IMR-90 (cell line): ENCODE data around the gene FXN.

Experiments used
- CEBPB ChIP-seq: IDR thresholded peaks from 2 replicates; pipeline ENCODE4 v1.6.1; 2012; ENCODE audit warnings: low read depth, low read length, improper control_type of control experiment
- CHD1 ChIP-seq: IDR thresholded peaks from 2 replicates; pipeline ENCODE4 v1.6.1; 2012; ENCODE audit warnings: low read depth, low read length, improper control_type of control experiment
- POLR2A ChIP-seq: IDR thresholded peaks from 2 replicates; pipeline ENCODE4 v1.6.1; 2012; ENCODE audit warnings: mild to moderate bottlenecking, low read depth, low read length
- RAD21 ChIP-seq: IDR thresholded peaks from 2 replicates; pipeline ENCODE4 v1.6.1; 2012; ENCODE audit warnings: low read length, improper control_type of control experiment
- TF ChIP-seq, protein P1 (sequence below): conservative IDR thresholded peaks from 2 replicates; pipeline ENCODE4 v1.5.1; 2012; ENCODE audit warnings: mild to moderate bottlenecking, low read depth, low read length, improper control_type of control experiment

DNA sequence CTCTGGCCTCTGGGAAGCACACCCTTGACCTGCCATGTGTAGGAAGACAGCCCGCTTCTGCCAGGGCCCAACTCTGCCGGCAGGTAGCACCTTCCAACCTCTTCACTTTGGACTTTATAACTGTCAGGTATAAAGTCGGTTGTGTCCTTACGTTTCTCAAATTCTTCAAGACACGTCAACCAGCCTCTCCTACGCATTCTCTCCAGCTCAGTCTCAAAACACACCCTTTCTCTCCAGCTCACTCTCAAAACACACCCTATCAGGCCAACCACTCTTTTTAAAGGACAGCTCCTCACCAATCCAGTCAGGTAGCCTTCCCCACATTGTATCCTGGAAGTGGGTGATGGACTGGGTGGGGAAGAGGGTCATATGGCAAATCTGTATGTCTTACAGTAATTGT lies 13.5 kb downstream of the FXN start:
- TF ChIP-seq CEBPB (no peak), CHD1 (no peak), POLR2A (no peak), RAD21 (no peak)
- TF ChIP-seq, protein P1, sequence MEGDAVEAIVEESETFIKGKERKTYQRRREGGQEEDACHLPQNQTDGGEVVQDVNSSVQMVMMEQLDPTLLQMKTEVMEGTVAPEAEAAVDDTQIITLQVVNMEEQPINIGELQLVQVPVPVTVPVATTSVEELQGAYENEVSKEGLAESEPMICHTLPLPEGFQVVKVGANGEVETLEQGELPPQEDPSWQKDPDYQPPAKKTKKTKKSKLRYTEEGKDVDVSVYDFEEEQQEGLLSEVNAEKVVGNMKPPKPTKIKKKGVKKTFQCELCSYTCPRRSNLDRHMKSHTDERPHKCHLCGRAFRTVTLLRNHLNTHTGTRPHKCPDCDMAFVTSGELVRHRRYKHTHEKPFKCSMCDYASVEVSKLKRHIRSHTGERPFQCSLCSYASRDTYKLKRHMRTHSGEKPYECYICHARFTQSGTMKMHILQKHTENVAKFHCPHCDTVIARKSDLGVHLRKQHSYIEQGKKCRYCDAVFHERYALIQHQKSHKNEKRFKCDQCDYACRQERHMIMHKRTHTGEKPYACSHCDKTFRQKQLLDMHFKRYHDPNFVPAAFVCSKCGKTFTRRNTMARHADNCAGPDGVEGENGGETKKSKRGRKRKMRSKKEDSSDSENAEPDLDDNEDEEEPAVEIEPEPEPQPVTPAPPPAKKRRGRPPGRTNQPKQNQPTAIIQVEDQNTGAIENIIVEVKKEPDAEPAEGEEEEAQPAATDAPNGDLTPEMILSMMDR: no peak
